Progenitor cell of endocrine pancreas (in vitro differentiated cells): ENCODE results near the gene TLL2. TPM values are rescaled to one million over a fixed set of nuclear protein-coding genes. Genes with fewer than 3 reads are reported as not detected.

Source experiments
- DNase-seq: peaks from one replicate; pipeline ENCODE4 v3.0.0; 2021; ENCODE audit warnings: low spot score; ENCODE audit not compliant: unreplicated experiment
- H3K27ac Mint-ChIP-seq: 2 replicates; pipeline ENCODE4 v1.8.0; 2021; ENCODE audit warnings: mild to moderate bottlenecking, moderate library complexity, mixed read lengths
- H3K27me3 Mint-ChIP-seq: 2 replicates; pipeline ENCODE4 v1.8.0; 2021; ENCODE audit warnings: mixed read lengths
- H3K36me3 Mint-ChIP-seq: 2 replicates; pipeline ENCODE4 v1.8.0; 2022; ENCODE audit warnings: mixed read lengths; ENCODE audit not compliant: insufficient read depth
- H3K4me1 Mint-ChIP-seq: 2 replicates; pipeline ENCODE4 v1.8.0; 2021; ENCODE audit warnings: low read depth, mixed read lengths
- H3K4me3 Mint-ChIP-seq: 2 replicates; pipeline ENCODE4 v1.8.0; 2021; ENCODE audit warnings: low read depth, mild to moderate bottlenecking, moderate library complexity, mixed read lengths
- H3K9me3 Mint-ChIP-seq: 2 replicates; pipeline ENCODE4 v1.8.0; 2021; ENCODE audit warnings: low read depth, mixed read lengths
- total RNA-seq: library from RNA; stranded (reverse); gene quantifications from 2 replicates; pipeline ENCODE4 v1.2.1, GENCODE V29; 2021
- TF ChIP-seq, protein P1 (sequence below): fragments of 200-600 bp; sonication (generic); IDR thresholded peaks from one replicate; pipeline ENCODE4 v1.5.0; 2021; ENCODE audit warnings: antibody characterized with exemption, mild to moderate bottlenecking; ENCODE audit not compliant: unreplicated experiment

The TLL2 gene
- total RNA-seq, 1 donor from 2014 or later: 0.60 TPM

DNA sequence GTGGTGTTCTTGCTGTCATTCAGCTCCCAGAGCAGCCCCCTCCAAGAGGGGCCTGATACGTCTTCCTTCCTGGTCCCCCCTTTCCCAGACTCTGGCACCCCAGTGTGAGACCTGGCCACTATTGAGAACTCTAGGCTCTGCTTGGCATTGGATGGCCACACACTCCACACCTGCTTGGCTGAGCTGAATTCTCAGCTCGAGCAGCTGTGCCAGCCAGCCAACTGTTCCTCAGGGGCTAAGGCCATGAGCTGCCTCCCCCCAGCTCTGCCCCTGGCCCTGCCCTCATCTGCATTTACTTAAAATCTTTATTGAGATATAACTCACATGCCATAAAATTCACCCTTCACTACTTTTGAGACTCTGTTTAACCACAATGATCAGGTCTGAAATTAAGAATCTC lies 6.7 kb downstream of the TLL2 start:
- Mint-ChIP-seq H3K4me1 (peaks cover under 1% of the 10 kb centered on the region), H3K4me3 (no peak overlapping the region)

DNA sequence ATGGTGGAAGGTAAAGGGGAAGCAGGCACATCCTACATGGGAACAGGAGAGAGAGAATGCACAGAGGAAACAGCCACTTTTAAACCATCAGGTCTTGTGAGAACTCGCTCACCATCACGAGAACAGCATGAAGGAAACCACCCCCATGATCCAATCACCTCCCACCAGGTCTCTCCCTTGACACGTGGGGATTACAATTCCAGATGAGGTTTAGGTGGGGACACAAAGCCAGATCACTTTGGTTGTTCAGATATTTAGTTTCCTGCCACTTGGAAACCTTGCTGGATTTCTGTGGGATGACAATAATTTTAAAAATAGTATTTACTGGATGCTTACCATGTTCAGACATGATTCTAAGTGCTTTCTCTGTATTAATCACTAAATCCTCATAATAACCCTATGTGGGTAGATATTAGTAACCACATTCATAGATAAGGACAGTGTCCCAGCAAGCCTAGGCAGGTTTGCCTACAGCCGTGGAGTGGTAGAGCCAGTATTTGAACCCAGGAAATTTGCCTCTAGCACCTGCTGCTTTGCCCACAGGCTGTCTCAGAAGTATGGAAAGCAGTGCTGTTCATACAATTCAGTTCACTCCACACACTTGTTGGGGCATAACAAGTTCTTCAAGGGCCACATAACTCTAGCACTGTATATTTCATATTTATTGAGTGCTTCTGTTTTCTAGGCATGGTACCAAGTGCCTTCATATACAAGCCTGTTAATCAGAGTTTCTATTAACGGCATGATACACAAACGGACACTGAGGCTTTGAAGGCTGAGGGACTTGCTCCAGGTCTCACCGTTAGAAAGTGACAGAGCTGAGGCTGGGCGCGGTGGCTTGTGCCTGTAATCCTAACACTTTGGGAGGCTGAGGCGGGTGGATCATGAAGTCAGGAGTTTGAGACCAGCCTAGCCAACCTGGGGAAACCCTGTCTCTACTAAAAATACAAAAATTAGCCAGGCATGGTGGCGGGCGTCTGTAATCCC lies 8.3 kb downstream of the TLL2 start:
- Mint-ChIP-seq H3K4me3 (no peak overlapping the region), H3K27ac (no peak overlapping the region), H3K36me3 (no peaks in the 10 kb centered on the region), H3K9me3 (no peaks in the 10 kb centered on the region), H3K4me1 (no peaks in the 10 kb centered on the region), H3K27me3 (peaks cover 23% of the 10 kb centered on the region)
- TF ChIP-seq, protein P1, sequence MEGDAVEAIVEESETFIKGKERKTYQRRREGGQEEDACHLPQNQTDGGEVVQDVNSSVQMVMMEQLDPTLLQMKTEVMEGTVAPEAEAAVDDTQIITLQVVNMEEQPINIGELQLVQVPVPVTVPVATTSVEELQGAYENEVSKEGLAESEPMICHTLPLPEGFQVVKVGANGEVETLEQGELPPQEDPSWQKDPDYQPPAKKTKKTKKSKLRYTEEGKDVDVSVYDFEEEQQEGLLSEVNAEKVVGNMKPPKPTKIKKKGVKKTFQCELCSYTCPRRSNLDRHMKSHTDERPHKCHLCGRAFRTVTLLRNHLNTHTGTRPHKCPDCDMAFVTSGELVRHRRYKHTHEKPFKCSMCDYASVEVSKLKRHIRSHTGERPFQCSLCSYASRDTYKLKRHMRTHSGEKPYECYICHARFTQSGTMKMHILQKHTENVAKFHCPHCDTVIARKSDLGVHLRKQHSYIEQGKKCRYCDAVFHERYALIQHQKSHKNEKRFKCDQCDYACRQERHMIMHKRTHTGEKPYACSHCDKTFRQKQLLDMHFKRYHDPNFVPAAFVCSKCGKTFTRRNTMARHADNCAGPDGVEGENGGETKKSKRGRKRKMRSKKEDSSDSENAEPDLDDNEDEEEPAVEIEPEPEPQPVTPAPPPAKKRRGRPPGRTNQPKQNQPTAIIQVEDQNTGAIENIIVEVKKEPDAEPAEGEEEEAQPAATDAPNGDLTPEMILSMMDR: no peak
- no peak for DNase-seq

More for the DNA sequence above, 6.7 kb downstream of the TLL2 start:
- no peak for DNase-seq
- TF ChIP-seq, protein P1: no peak
- no peaks in the 10 kb centered on the region for H3K9me3 Mint-ChIP-seq
- no peaks in the 10 kb centered on the region for H3K36me3 Mint-ChIP-seq
- peaks cover 37% of the 10 kb centered on the region for H3K27me3 Mint-ChIP-seq
- H3K27ac Mint-ChIP-seq: no peak overlapping the region

DNA sequence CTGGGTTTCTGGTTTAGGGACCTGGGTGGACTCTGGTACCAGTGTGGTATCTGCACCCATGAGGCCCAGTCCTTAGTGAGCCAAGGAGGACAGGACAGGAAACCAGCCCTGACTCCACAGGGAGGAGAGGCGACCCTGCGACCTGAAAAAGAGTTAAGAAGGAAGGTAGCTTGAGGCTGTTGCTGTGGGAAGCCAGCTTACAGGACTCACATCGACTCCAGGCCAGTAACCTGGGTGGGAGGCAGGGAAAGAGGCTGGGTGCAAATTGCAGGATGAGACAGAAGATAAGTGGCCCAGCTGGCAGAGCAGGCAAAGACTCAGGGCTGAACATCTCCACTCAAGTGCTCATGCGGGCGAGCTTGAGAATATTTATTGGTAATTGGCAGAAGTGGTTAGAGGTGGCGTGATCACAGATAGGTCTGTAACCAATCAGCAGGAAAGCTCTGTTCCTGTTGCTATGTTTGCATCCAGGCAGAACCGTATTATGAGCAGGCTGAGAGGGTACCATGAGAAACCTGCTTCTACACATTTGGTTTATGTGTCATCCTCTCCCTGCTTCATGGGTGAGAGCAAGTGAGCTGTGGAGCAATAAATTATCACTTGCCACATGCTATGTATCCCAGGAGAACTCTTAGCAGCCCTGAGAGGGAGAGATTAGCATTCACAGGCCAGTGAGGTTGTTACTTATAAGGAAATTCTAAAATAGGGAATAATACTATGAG lies 11.0 kb downstream of the TLL2 start:
- TF ChIP-seq, protein P1: no peak
- no peaks in the 10 kb centered on the region for H3K36me3 Mint-ChIP-seq
- DNase-seq: no peak
- peaks cover 8% of the 10 kb centered on the region for H3K27me3 Mint-ChIP-seq
- no peak overlapping the region for H3K4me3 Mint-ChIP-seq
- H3K27ac Mint-ChIP-seq: no peak overlapping the region
- H3K4me1 Mint-ChIP-seq: no peaks in the 10 kb centered on the region
- no peaks in the 10 kb centered on the region for H3K9me3 Mint-ChIP-seq

DNA sequence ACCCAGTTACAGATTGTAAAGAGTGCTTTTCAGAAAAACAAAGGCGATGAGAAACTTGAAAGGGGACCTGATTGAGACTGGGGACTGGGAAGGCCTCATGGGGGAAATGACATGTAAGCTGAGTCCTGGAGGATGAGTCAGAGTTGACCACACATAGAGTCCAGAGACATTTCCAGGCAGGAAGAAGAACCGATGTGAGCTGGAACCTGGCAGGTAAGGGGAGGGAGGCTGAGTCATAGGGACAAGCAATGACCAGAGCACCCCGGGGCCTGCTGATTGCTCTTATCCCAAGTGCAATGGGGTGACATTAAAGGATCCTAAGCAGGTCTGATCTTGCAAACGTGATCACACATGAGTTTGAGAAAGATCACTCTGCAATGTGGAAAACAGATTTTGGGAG lies 11.7 kb downstream of the TLL2 start:
- no peak for DNase-seq
- Mint-ChIP-seq H3K9me3 (no peaks in the 10 kb centered on the region), H3K27ac (no peak overlapping the region), H3K4me1 (no peaks in the 10 kb centered on the region), H3K4me3 (no peak overlapping the region), H3K27me3 (peaks cover 12% of the 10 kb centered on the region), H3K36me3 (no peaks in the 10 kb centered on the region)
- TF ChIP-seq, protein P1: no peak

DNA sequence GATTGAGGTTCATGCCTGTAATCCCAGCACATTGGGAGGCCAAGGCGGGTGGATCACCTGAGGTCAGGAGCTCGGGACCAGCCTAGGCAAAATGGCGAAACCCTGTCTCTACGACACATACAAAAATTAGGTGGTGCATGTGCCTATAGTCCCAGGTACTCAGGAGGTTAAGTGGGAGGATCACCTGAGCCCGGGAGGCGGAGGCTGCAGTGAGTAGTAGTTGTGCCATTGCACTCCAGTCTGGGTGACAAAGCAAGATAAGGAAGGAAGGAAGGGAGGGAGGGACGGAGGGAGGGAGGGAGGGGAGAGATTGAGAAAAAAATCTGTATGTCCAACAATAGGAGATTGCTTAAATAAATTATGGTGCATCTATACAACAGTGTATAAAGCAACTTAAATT lies 13.2 kb downstream of the TLL2 start:
- H3K36me3 Mint-ChIP-seq: no peaks in the 10 kb centered on the region
- H3K4me3 Mint-ChIP-seq: no peak overlapping the region
- H3K9me3 Mint-ChIP-seq: no peaks in the 10 kb centered on the region
- H3K4me1 Mint-ChIP-seq: no peaks in the 10 kb centered on the region
- H3K27ac Mint-ChIP-seq: no peak overlapping the region
- TF ChIP-seq, protein P1: no peak
- peaks cover 12% of the 10 kb centered on the region for H3K27me3 Mint-ChIP-seq
- DNase-seq: no peak
